ENCODE measurements around the gene ABLIM1.

ABLIM1 gene

DNA sequence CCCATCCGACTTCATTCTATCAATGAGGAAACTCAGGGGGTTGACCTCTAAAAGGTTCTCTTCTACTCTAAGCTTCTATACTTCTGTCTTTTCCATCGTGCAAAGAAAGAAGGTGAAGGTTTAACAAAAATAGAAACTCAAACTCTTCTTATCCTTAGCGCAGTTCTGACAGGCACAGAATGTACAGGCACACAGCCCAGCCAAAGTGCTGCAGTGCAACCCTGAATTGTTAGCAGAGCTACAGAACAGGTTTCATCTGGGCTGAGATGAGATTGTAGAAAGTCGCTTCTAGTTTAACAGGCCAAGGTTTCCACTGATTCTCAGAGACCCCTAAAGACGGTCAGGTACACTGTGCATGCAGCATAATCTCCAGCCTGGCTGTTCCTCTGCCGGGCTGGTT is 174.5 kb downstream of the ABLIM1 start:
- DNase-seq, result no peak

GRCh38 chr10:114482480-114483304 is 175.4 kb downstream of the ABLIM1 start:
- DNase-seq, result no peak

DNA sequence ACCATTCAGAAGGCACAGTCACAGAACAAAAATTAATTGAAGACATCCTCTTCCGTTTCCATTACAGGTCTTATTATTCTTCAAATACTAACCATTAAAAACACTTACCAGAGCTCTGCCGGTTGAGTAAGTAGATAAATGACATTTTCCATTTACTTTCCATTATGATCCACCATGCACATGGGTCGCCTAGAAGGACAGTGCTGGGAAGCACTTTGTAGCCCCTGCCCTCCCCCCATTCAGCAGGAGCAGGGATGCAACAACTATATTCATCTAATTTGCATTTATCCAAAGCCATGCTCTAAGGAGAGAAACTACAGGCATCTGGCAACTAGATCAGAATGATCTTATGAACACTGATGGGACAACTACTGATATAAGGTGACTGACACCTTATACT is 177.0 kb downstream of the ABLIM1 start:
- DNase-seq, result no peak

DNA sequence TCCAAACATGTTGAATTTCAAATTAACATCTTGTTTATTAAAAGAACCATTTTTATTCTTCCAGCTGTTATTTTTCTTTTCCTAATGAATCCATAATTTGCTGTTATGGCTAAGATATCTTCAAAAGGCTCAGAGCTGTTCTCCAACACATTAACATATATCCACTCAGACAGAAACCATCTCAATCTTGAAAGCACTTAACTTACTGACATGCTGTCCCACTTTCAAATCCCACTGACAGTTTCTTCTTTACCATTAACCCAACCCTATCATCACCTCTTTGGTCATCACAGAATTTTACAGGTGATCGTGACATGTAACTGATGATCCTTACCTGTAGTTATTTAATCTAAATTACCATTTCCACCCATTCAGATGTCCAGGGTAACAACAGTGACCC is 178.2 kb downstream of the ABLIM1 start:
- DNase-seq, result no peak

DNA sequence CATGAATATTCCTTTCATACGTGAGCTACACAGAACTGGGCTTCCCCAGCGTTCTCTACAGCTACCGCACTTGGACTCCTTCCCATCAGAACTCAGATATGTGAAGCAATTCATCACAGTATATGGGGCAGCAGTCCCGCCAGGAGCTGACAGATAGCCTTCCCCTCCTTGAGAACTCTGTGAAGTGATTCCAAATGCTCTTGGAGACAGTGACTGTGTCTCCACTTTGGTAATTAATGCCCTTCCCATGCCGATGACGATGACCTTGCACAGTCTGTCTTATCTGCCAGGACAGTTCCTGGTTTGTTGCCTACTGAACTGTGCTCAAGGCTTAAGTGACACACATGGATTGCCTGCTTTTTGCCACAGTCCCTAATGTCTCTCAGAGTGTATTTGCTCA is 178.8 kb downstream of the ABLIM1 start:
- no peak for DNase-seq

GRCh38 chr10:114478281-114478680 is 179.8 kb downstream of the ABLIM1 start:
- DNase-seq, result no peak

- DNase-seq, result no peak
These were observed 180.8 kb downstream of the ABLIM1 start for GRCh38 chr10:114477285-114477684.

- DNase-seq, result no peak
These were observed 183.1 kb downstream of the ABLIM1 start for GRCh38 chr10:114474989-114475388.

- DNase-seq, result no peak
These were observed 184.3 kb downstream of the ABLIM1 start for GRCh38 chr10:114473776-114474175.

GRCh38 chr10:114472877-114473253 is 185.2 kb downstream of the ABLIM1 start:
- no peak for DNase-seq

DNA sequence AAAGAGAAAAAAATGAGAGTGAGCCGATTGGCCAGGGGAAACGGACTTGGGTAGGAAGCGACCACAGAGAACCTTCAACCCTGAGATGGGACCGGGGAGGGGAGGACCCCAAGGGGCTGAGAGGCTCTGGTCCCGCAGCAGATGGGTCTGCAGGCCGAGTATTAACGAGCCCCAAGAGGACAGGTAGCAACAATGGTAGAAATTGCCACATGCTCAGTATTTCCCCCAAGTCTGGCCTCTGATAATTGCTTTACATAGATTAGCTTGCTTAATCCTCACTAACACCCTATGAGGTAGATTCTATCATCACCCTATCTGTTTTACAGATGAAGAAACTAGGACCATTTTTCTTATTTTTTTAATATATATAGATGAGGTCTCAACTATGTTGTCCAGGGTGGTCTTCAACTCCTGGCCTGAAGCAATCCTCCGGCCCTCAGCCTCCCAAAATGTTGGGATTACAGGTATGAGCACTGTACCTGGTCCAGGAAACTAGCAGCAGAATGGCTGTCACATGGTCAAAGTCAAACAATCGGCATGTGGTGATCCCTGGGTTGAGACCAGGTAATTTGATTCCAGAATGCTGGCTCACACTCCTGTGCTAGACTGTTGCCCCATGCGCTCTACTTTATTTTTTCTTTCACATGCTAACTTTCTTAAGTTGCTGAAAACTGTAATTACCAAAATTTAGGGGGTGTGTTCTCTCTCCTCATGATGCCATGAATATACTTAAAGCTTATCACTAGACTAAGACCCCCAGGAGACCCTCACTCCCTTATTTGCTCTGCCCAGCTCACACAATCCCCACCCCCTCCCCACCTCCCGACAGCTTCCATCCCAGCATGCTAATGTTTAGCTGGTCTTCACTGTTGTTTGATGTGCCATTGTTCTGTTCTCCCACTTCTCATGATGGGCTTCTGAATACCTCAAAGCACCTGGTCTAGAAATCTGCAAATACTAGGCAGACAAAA is 185.9 kb downstream of the ABLIM1 start:
- DNase-seq, result peak; percentile 70

- peak; percentile 66 for DNase-seq
These were observed 186.8 kb downstream of the ABLIM1 start for GRCh38 chr10:114470956-114471905.

GRCh38 chr10:114470361-114470760 is 187.7 kb downstream of the ABLIM1 start:
- no peak for DNase-seq

DNA sequence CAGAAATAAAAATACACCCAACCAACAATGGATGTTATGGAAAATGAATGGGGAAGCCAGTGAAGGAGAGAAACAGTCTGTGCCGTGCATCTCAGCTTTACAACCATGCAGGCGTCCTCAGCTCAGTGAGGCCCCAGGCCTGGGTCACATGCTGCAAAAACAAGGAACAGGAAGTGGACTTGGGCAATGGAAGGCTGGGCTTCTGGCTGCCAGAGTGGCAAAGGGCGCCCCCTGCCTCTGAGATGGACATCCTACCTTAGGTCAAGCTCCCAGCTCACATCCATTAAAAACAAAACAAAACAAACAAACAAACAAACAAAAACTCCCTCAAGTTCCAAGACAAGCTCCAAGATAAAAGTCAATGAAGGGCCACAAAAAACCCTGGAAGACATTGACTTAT is 199.1 kb downstream of the ABLIM1 start:
- no peak for DNase-seq

GRCh38 chr10:114458216-114458920 is 199.7 kb downstream of the ABLIM1 start:
- no peak for DNase-seq

DNA sequence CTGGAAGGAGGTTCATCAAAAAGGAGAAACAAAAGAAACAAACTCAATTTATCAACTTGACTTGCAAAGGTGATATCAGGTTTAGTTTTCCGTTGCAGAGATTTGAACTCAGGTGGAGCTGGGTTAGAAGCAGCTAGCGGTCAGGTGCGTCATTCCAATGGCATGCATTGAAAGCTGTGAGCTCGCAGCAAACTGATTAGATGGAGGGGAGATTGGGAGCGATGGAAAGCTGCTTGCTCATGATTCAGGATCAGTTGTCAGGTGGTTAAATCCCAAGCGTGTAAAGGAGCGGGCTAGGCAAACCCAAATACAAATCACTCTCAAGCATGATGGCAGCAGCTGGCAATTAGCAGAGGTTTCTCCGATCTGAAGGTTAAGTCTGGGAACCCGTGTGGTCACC is 204.5 kb downstream of the ABLIM1 start:
- no peak for DNase-seq

GRCh38 chr10:114448897-114449296 is 209.2 kb downstream of the ABLIM1 start:
- DNase-seq, result no peak

- DNase-seq, result no peak
These were observed 212.7 kb downstream of the ABLIM1 start for GRCh38 chr10:114445332-114445731.

- DNase-seq, result no peak
These were observed 213.3 kb downstream of the ABLIM1 start for GRCh38 chr10:114444819-114445218.

DNA sequence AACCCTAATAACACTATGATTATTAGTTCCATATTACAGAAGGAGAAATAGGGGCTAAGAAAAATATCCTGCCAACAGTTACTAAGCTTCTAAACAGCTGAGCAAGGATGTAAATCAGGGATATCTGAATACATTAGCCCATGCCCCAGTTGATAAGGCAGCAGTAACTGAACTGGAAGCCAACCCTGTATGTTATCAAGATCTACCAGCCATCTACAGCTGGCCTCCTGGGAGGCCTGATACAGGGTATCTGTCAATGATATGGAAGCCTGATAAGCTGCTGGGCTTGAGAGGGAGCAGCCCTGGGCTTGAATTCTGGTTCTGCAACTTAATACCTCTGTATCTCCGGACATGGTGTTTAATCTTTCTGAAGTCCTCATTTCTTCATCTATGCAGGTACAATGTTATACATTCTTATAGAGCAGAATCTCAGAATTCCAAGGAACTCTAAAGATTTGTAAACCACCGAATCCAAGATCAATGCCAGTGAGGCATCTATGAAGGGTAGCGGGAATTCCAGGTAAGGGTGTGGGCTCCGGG is 215.9 kb downstream of the ABLIM1 start:
- DNase-seq, result no peak

- DNase-seq, result no peak
These were observed 217.0 kb downstream of the ABLIM1 start for GRCh38 chr10:114441107-114441506.
